Rectal smooth muscle tissue (tissue), 1 donor: ENCODE data around the gene ACP3.
"Not testable (repeated sequence)": the region's sequence is repeated elsewhere in the genome, so short reads cannot be mapped to it uniquely, and the experiment has no call there.

Experiments used
- H3K27ac ChIP-seq: one replicate; pipeline ENCODE4 v1.7.0; 2013; ENCODE audit warnings: low read depth, low read length, inconsistent platforms
- H3K27me3 ChIP-seq: one replicate; pipeline ENCODE4 v1.7.0; 2013; ENCODE audit warnings: low read length; ENCODE audit not compliant: control insufficient read depth, insufficient read depth
- H3K36me3 ChIP-seq: one replicate; pipeline ENCODE4 v1.7.0; 2013; ENCODE audit warnings: low read length; ENCODE audit not compliant: control insufficient read depth, insufficient read depth
- H3K4me1 ChIP-seq: one replicate; pipeline ENCODE4 v1.7.0; 2013; ENCODE audit warnings: low read length; ENCODE audit not compliant: control insufficient read depth, insufficient read depth
- H3K4me3 ChIP-seq: one replicate; pipeline ENCODE4 v1.7.0; 2013; ENCODE audit warnings: low read length
- H3K9ac ChIP-seq: one replicate; pipeline ENCODE4 v1.7.0; 2013; ENCODE audit warnings: low read length

The ACP3 gene

DNA sequence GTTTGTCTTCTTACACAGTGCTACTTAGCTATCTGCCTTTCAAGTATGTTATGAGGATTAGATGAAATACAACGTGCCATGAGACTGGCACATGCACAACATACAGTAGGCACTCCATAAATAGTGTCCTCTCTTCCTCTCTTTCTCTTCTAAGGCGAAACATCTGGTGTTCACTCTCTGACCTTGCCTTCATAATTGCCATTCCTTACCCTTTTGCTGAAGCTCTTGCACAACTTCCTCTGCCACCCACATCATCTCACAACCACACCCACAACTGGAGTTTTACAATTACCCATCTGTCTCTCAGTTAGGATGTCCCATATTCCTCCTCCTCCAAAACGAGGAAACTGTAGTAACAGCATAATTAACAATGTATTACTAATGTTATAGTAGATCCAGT lies 26.4 kb upstream of the ACP3 start:
- H3K27ac ChIP-seq: no peak overlapping the region
- H3K9ac ChIP-seq: no peak overlapping the region
- no peaks in the 10 kb centered on the region for H3K27me3 ChIP-seq
- H3K4me3 ChIP-seq: no peak overlapping the region
- H3K36me3 ChIP-seq: no peaks in the 10 kb centered on the region
- H3K4me1 ChIP-seq: no peaks in the 10 kb centered on the region

DNA sequence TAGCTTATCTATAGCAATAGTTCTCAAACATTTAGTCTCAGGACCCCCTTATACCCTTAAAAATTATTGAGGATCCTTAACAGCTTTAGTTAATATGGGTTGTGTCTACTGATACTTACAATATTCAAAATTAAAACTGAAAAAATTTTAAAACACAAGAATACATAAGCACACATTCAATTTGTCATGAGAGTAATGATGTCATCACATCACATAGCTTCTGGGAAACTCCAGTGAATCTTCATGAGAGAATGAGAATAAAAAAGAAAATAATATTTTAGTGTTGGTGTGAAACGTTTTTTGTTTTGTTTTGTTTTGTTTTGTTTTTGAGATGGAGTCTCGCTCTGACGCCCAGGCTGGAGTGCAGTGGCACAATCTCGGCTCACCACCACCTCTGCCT lies 25.2 kb upstream of the ACP3 start:
- Histone ChIP-seq H3K36me3 (no peaks in the 10 kb centered on the region), H3K4me3 (no peak overlapping the region)

GRCh38 chr3:132293251-132293650 lies 24.0 kb upstream of the ACP3 start:
- Histone ChIP-seq H3K27me3 (no peaks in the 10 kb centered on the region), H3K27ac (no peak overlapping the region), H3K36me3 (no peaks in the 10 kb centered on the region), H3K9ac (no peak overlapping the region), H3K4me1 (no peaks in the 10 kb centered on the region), H3K4me3 (no peak overlapping the region)

More for the DNA sequence above, 25.2 kb upstream of the ACP3 start:
- no peak overlapping the region for H3K27ac ChIP-seq
- no peaks in the 10 kb centered on the region for H3K27me3 ChIP-seq
- H3K4me1 ChIP-seq: no peaks in the 10 kb centered on the region
- no peak overlapping the region for H3K9ac ChIP-seq

DNA sequence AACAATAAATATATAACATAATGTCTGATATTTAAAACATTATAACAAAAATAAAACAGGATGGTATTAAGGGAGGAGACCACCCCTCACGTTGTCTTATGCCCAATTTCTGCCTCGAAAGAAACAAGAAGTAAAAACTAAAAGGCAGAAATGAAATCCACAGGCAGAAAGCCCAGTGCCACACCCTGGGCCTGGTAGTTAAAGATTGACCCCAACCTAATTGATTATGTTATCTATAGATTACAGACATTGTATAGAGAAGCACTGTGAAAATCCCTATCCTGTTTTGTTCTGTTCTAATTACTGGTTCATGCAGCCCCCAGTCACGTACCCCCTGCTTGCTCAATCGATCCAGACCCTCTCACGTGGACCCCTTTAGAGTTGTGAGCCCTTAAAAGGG lies 22.3 kb upstream of the ACP3 start:
- Histone ChIP-seq H3K36me3 (no peaks in the 10 kb centered on the region), H3K27ac (no peak overlapping the region), H3K4me3 (no peak overlapping the region), H3K27me3 (no peaks in the 10 kb centered on the region), H3K4me1 (no peaks in the 10 kb centered on the region), H3K9ac (no peak overlapping the region)

DNA sequence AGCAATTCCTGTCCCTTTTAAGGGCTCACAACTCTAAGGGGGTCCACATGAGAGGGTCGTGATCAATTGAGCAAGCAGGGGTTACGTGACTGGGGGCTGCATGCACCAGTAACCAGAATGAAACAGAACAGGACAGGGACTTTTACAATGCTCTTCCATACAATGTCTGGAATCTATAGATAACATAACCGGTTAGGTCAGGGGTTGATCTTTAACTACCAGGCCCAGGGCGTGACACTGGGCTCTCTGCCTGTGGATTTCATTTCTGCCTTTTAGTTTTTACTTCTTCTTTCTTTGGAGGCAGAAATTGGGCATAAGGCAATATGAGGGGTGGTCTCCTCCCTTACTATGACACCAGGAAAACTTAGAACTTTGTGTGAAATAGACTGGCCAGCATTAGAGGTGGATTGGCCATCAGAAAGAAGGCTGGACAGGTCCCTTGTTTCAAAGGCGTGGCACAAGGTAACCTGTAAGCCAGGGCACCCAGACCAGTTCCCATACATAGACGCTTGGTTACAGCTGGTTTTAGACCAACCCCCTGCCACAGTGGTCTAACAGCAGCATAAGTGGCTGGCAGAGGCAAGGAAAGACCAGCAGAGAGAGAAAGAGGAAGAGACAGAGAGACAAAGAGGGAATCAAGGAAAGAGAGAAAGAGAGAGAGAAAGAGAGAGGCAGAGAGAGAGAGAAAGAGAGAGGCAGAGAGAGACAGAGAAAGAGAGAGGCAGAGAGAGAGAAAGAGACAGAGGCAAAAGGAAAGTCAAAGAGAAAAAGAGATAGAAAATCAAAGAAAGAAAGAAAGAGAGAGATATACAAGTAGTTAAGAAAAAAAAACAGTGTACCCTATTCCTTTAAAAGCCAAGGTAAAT lies 13.6 kb upstream of the ACP3 start:
- not testable (repeated sequence) for H3K27ac ChIP-seq, H3K27me3 ChIP-seq, H3K4me1 ChIP-seq, H3K36me3 ChIP-seq, H3K4me3 ChIP-seq, H3K9ac ChIP-seq

GRCh38 chr3:132304351-132304750 lies 12.9 kb upstream of the ACP3 start:
- H3K4me1 ChIP-seq, H3K27ac ChIP-seq, H3K9ac ChIP-seq, H3K27me3 ChIP-seq, H3K36me3 ChIP-seq, H3K4me3 ChIP-seq: not testable (repeated sequence)

- not testable (repeated sequence) for H3K4me3 ChIP-seq, H3K36me3 ChIP-seq, H3K27ac ChIP-seq, H3K9ac ChIP-seq, H3K4me1 ChIP-seq, H3K27me3 ChIP-seq
These were observed 7.2 kb upstream of the ACP3 start for GRCh38 chr3:132310057-132310456.

GRCh38 chr3:132311316-132311715 lies 5.9 kb upstream of the ACP3 start:
- no peak overlapping the region for H3K4me3 ChIP-seq
- no peaks in the 10 kb centered on the region for H3K4me1 ChIP-seq
- no peak overlapping the region for H3K27ac ChIP-seq
- H3K36me3 ChIP-seq: no peaks in the 10 kb centered on the region
- no peak overlapping the region for H3K9ac ChIP-seq
- no peaks in the 10 kb centered on the region for H3K27me3 ChIP-seq

DNA sequence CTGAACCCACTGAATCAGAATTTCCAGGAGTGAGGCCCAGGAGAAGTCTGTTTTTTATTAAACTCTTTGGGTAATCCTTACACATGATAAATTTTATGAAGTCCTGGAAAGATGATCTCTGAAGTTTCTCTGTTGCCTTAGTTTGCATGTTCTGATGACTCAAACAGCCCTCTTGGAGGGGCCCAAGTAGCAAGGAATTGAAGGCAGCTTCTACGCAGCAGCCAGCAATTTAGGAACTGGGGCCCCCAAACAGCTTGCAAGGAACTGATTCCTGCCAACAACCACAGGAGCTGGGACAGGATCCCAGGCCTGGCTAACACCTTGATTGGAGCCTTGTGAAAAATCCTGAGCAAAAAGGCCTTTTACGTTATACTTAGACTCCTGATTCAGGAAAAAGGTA lies 5.4 kb upstream of the ACP3 start:
- no peak overlapping the region for H3K27ac ChIP-seq
- no peaks in the 10 kb centered on the region for H3K27me3 ChIP-seq
- H3K9ac ChIP-seq: no peak overlapping the region
- H3K4me1 ChIP-seq: no peaks in the 10 kb centered on the region
- H3K4me3 ChIP-seq: no peak overlapping the region
- no peaks in the 10 kb centered on the region for H3K36me3 ChIP-seq

DNA sequence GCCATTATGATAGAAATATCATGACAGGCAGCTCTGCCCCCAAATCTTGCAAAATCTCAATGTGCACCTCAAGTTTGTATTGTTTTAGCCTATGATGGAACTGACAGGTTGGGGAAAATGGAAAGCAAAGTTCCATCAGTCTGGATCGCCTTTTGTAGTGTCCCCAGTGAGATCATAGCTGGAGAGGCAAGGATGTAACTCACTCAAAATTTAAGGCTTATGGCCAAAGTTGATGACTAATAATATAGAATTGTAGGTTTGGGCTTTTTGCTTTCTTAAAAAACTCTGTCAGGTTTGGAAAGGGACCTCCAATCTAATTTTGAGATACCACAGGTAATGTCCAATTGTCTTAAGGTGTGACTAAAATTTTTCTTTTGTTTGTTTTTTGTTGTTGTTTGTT lies 1.4 kb upstream of the ACP3 start:
- Histone ChIP-seq H3K27me3 (no peaks in the 10 kb centered on the region), H3K4me1 (peaks cover 3% of the 10 kb centered on the region)

GRCh38 chr3:132318451-132318850 lies 1.2 kb downstream of the ACP3 start:
- Histone ChIP-seq H3K9ac (no peak overlapping the region), H3K27ac (no peak overlapping the region), H3K36me3 (no peaks in the 10 kb centered on the region), H3K4me3 (no peak overlapping the region), H3K27me3 (no peaks in the 10 kb centered on the region), H3K4me1 (peaks cover 3% of the 10 kb centered on the region)

More for the DNA sequence above, 1.4 kb upstream of the ACP3 start:
- Histone ChIP-seq H3K27ac (no peak overlapping the region), H3K36me3 (no peaks in the 10 kb centered on the region), H3K4me3 (no peak overlapping the region), H3K9ac (no peak overlapping the region)

DNA sequence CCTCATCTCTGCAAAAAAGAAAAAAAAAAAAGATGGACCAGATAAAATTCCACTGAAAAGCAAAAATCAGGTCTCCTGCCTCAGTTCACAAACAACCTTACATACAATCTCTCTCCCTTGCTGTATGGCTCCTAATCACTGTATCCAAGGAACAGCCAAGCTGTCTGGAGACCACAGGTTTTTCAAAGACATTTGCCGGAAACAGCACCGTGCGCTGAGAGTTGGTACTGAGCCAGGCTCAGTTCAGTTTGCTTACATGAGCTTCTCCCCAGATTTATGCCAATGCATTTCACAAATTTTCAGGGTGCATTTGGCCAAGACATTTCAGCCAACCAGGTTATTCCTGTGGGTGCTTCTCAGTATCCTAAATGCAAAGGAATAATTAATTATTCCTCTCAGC lies 4.1 kb downstream of the ACP3 start:
- no peak overlapping the region for H3K27ac ChIP-seq
- no peaks in the 10 kb centered on the region for H3K27me3 ChIP-seq
- no peaks in the 10 kb centered on the region for H3K36me3 ChIP-seq
- H3K9ac ChIP-seq: no peak overlapping the region
- H3K4me3 ChIP-seq: no peak overlapping the region
- peaks cover 3% of the 10 kb centered on the region for H3K4me1 ChIP-seq

DNA sequence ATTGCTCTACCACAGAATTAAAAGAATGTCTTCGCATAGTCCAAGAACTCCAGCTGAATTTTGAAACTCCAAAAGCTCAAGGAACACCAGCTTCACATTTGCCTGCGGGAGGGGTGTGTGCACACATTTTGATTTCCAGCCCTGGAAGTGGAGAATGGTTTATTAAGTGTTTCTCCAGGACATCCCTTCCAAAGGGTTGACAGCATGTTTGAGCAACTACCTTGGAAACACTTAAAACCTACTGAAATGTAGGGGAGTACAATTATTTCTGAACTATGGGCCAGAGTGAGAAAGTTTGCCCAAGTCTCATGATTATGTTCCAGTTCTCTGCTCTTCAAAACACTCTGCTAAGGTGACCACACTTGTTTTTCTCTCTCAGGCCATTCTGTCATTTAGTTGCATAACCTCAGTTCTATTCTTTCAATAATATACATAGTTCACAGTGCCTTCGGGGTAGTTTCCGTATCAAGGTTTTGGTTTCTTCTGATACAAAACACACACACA lies 7.9 kb downstream of the ACP3 start:
- no peak overlapping the region for H3K27ac ChIP-seq

More for the DNA sequence above, 7.9 kb downstream of the ACP3 start:
- H3K27me3 ChIP-seq: no peaks in the 10 kb centered on the region
- no peaks in the 10 kb centered on the region for H3K36me3 ChIP-seq
- no peaks in the 10 kb centered on the region for H3K4me1 ChIP-seq
- no peak overlapping the region for H3K9ac ChIP-seq
- no peak overlapping the region for H3K4me3 ChIP-seq
